Osteocyte (in vitro differentiated cells): ENCODE data around the gene TEX44. TPM values are rescaled to one million over a fixed set of nuclear protein-coding genes. Genes with fewer than 3 reads are reported as not detected.

Source experiments
- DNase-seq: peaks from one replicate; pipeline ENCODE4 v3.0.0; 2021; ENCODE audit warnings: mixed read lengths; ENCODE audit not compliant: unreplicated experiment; ENCODE audit errors: extremely low spot score
- H3K27ac Mint-ChIP-seq: one replicate; pipeline ENCODE4 v1.8.0; 2021; ENCODE audit warnings: mild to moderate bottlenecking, mixed read lengths; ENCODE audit not compliant: unreplicated experiment
- H3K27me3 Mint-ChIP-seq: one replicate; pipeline ENCODE4 v1.8.0; 2021; ENCODE audit warnings: mixed read lengths; ENCODE audit not compliant: unreplicated experiment
- H3K36me3 Mint-ChIP-seq: one replicate; pipeline ENCODE4 v1.8.0; 2021; ENCODE audit warnings: mixed read lengths; ENCODE audit not compliant: unreplicated experiment
- H3K4me1 Mint-ChIP-seq: one replicate; pipeline ENCODE4 v1.8.0; 2021; ENCODE audit warnings: mixed read lengths; ENCODE audit not compliant: unreplicated experiment
- H3K4me3 Mint-ChIP-seq: one replicate; pipeline ENCODE4 v1.8.0; 2021; ENCODE audit warnings: mild to moderate bottlenecking, moderate library complexity, mixed read lengths; ENCODE audit not compliant: unreplicated experiment
- H3K9me3 Mint-ChIP-seq: one replicate; pipeline ENCODE4 v1.8.0; 2021; ENCODE audit warnings: mixed read lengths; ENCODE audit not compliant: unreplicated experiment
- CTCF ChIP-seq: fragments of 200-600 bp; sonication (generic); IDR thresholded peaks from 2 replicates; pipeline ENCODE4 v1.5.0; 2021; ENCODE audit warnings: antibody characterized with exemption, mild to moderate bottlenecking, moderate library complexity
- total RNA-seq: library from RNA; stranded (reverse); gene quantifications from 2 replicates; pipeline ENCODE4 v1.2.1, GENCODE V29; 2021

Gene TEX44
- total RNA-seq, 1 donor from 2014 or later: not detected

- H3K4me1 Mint-ChIP-seq: peaks cover 15% of the 10 kb centered on the region
- peak overlapping the region; percentile 97 for H3K27ac Mint-ChIP-seq
- no peaks in the 10 kb centered on the region for H3K9me3 Mint-ChIP-seq
- no peaks in the 10 kb centered on the region for H3K27me3 Mint-ChIP-seq
- DNase-seq: no peak
- H3K4me3 Mint-ChIP-seq: peak overlapping the region; percentile 64
- TF ChIP-seq CTCF: no peak
- H3K36me3 Mint-ChIP-seq: no peaks in the 10 kb centered on the region
These were observed 34.9 kb downstream of the TEX44 start for GRCh38 chr2:231627384-231628120.

- DNase-seq: no peak
- TF ChIP-seq CTCF: no peak
- no peak overlapping the region for H3K4me3 Mint-ChIP-seq
- peaks cover 17% of the 10 kb centered on the region for H3K4me1 Mint-ChIP-seq
- no peaks in the 10 kb centered on the region for H3K27me3 Mint-ChIP-seq
- no peaks in the 10 kb centered on the region for H3K9me3 Mint-ChIP-seq
- no peak overlapping the region for H3K27ac Mint-ChIP-seq
- H3K36me3 Mint-ChIP-seq: no peaks in the 10 kb centered on the region
These were observed 40.0 kb downstream of the TEX44 start for GRCh38 chr2:231632559-231633142.

- H3K9me3 Mint-ChIP-seq: no peaks in the 10 kb centered on the region
- no peaks in the 10 kb centered on the region for H3K36me3 Mint-ChIP-seq
- TF ChIP-seq CTCF: no peak
- H3K27ac Mint-ChIP-seq: no peak overlapping the region
- H3K27me3 Mint-ChIP-seq: no peaks in the 10 kb centered on the region
- DNase-seq: no peak
- H3K4me3 Mint-ChIP-seq: no peak overlapping the region
- H3K4me1 Mint-ChIP-seq: peaks cover 10% of the 10 kb centered on the region
These were observed 40.7 kb downstream of the TEX44 start for GRCh38 chr2:231633241-231633976.

- Mint-ChIP-seq H3K27me3 (no peaks in the 10 kb centered on the region), H3K4me1 (peaks cover 16% of the 10 kb centered on the region), H3K36me3 (no peaks in the 10 kb centered on the region), H3K9me3 (no peaks in the 10 kb centered on the region), H3K27ac (no peak overlapping the region), H3K4me3 (no peak overlapping the region)
- no peak for DNase-seq
- no peak for TF ChIP-seq CTCF
These were observed 41.7 kb downstream of the TEX44 start for GRCh38 chr2:231634412-231634811.
